ENCODE data around the gene ACTA2.

Gene ACTA2

DNA sequence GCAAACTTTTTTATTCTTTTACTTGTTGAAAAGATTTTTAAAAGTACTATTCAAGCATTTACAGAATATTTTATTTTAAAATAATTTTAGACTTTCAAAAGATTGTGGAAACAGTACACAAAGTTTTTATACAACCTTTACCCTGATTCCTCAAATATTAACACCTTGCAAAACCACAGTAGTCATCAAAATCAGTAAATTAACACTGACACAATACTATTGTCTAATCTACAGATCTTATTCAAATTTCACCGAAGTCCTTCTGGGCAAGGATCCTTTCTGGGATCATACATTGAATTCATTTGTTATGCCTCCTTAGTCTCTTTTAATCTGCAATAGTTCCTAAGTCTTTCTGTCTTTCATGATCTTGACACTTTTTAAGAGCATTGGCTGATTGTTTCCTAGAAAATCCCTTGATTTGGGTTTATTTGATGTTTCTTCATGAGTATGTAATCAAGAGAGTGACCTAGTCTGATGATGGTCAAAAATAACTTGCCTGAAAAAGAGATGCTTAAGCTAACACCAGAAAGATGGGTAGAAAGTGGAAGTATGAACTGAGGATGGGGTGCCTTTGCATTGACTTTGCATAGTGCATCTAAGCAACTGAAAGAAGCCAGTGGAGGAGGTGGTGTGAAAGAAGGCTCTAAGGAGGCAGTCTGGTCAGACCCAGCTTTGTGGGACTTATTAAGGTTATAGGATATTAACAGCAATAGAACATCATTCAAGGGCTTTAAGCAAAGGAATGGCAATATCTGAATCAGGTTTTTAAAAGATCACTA is 62.8 kb downstream of the ACTA2 start:
- no peak for DNase-seq

DNA sequence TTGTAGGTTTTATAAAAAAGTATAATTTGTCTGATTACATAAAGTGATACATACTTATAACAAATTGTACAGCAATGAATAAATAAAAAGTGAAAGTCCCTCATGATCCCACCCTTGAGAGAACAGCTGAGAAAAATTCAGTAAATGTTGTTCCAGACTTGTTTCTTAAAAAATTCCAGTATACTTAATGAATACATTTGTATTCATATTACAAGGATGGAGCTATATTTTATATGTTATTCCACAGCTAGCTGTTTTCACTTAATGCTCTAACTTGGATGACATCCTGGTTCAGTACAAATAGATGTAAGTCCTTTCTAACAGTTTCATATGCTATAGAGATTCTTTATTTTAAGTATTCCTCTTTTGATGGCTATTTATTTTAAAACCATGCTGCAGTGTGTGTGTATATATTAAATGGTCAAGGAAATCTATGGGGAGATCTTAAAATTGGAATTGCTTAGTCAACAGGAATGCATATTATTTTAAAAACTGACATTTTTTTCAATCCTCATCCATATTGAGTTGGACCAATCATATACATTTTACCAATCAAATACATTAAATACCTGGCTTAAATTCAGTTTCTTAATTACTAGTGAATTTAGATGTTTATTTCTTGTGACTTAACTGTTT is 63.6 kb downstream of the ACTA2 start:
- DNase-seq = no peak

DNA sequence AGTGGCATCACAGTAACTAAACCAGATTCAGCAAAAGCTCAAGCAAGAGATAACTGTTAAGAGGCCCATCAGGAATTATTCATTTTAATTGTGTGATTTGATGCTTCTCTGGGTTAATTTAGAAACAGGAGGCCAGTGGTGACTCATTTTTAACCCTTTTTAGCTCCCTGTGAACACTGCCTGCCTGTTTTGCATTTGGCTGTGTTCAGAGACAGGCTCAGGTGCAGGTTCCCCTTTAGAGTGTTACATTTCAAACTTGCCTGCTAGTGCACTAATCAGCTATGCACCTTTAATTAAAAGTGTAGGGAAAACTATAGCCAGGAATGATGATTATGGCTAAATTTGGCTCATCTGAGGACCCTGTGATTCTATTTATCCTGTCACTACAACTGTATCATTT is 66.0 kb downstream of the ACTA2 start:
- DNase-seq = no peak

Data from activated CD4-positive, alpha-beta T cell treated with anti-CD3 and anti-CD28 coated beads, Interleukin-2, amount 50 U/mL, for 4 hours (primary cell).